GM06990 (cell line): Measurements from ENCODE around the gene NCK2.

ENCODE experiments used
- DNase-seq: peaks from one replicate; pipeline ENCODE4 v3.0.0-alpha.2; 2011; ENCODE audit not compliant: insufficient read length; ENCODE audit errors: extremely low read depth
- H3K27me3 ChIP-seq: replicated peaks from 2 replicates; pipeline ENCODE4 v1.6.0; 2011; ENCODE audit warnings: low read length; ENCODE audit not compliant: control insufficient read depth, insufficient read depth
- H3K36me3 ChIP-seq: 2 replicates; pipeline ENCODE4 v1.5.1; 2011; ENCODE audit warnings: low read length; ENCODE audit not compliant: control insufficient read depth, insufficient read depth
- H3K4me3 ChIP-seq: replicated peaks from 2 replicates; pipeline ENCODE4 v1.5.1; 2011; ENCODE audit warnings: low read depth, mild to moderate bottlenecking, control low read depth, low read length
- CTCF ChIP-seq: IDR thresholded peaks from 2 replicates; pipeline ENCODE4 v1.5.1; 2011; ENCODE audit warnings: low read length, control low read depth, mild to moderate bottlenecking, inconsistent platforms; ENCODE audit not compliant: insufficient read depth, poor library complexity, severe bottlenecking

NCK2 gene

GRCh38 chr2:105842555-105842954 lies 97.8 kb downstream of the NCK2 start:
- peak; percentile 20 for DNase-seq
- Histone ChIP-seq H3K27me3 (no peaks in the 10 kb centered on the region), H3K36me3 (no peaks in the 10 kb centered on the region; the same call in 1 of the 2 replicates), H3K4me3 (no peak overlapping the region)
- TF ChIP-seq CTCF, result no peak

- TF ChIP-seq CTCF, result no peak
- no peaks in the 10 kb centered on the region for H3K27me3 ChIP-seq
- H3K36me3 ChIP-seq, result no peaks in the 10 kb centered on the region; the same call in 1 of the 2 replicates
- H3K4me3 ChIP-seq, result no peak overlapping the region
- no peak for DNase-seq
Measured at GRCh38 chr2:105843476-105844374, 99.0 kb downstream of the NCK2 start.

GRCh38 chr2:105845976-105846375 lies 101.3 kb downstream of the NCK2 start:
- Histone ChIP-seq H3K27me3 (no peaks in the 10 kb centered on the region), H3K4me3 (no peak overlapping the region), H3K36me3 (no peaks in the 10 kb centered on the region; the same call in 1 of the 2 replicates)
- no peak for DNase-seq
- TF ChIP-seq CTCF, result no peak

GRCh38 chr2:105847056-105847455 lies 102.3 kb downstream of the NCK2 start:
- DNase-seq, result no peak
- Histone ChIP-seq H3K27me3 (no peaks in the 10 kb centered on the region), H3K4me3 (no peak overlapping the region), H3K36me3 (peaks cover 1% of the 10 kb centered on the region; the same call in 1 of the 2 replicates)
- TF ChIP-seq CTCF, result no peak

- no peak for DNase-seq
- H3K27me3 ChIP-seq, result no peaks in the 10 kb centered on the region
- no peak for TF ChIP-seq CTCF
- H3K4me3 ChIP-seq, result no peak overlapping the region
- peaks cover 1% of the 10 kb centered on the region; the same call in 1 of the 2 replicates for H3K36me3 ChIP-seq
Measured at GRCh38 chr2:105848367-105848766, 103.7 kb downstream of the NCK2 start.
